RCC 7860 (cell line): Measurements from ENCODE around the gene GNAO1.
"Not testable (repeated sequence)": the region's sequence is repeated elsewhere in the genome, so short reads cannot be mapped to it uniquely, and the experiment has no call there.

ENCODE experiments used
- DNase-seq: peaks from one replicate; pipeline ENCODE4 v3.0.0-alpha.2; 2015; ENCODE audit warnings: low spot score
- FAIRE-seq: peaks from 2 replicates; lab custom pipeline; 2012; peaks lifted over from hg19 to GRCh38; lab: Jason Lieb, UNC

Gene GNAO1

GRCh38 chr16:56357241-56357764 lies 166.0 kb downstream of the GNAO1 start:
- no peak for FAIRE-seq
- no peak for DNase-seq

- FAIRE-seq, result no peak
- DNase-seq, result no peak
Observed at GRCh38 chr16:56357765-56358322, 166.6 kb downstream of the GNAO1 start.

GRCh38 chr16:56360117-56361008 lies 169.1 kb downstream of the GNAO1 start:
- DNase-seq (no peak), FAIRE-seq (no peak)

- no peak for FAIRE-seq
- no peak for DNase-seq
Observed at GRCh38 chr16:56362057-56362655, 170.9 kb downstream of the GNAO1 start.

- no peak for FAIRE-seq
Observed at GRCh38 chr16:56362706-56363105, 171.4 kb downstream of the GNAO1 start.

GRCh38 chr16:56363181-56363716 lies 172.0 kb downstream of the GNAO1 start:
- FAIRE-seq, result no peak
- DNase-seq, result no peak

More at GRCh38 chr16:56362706-56363105, 171.4 kb downstream of the GNAO1 start:
- DNase-seq, result no peak

GRCh38 chr16:56363781-56364565 lies 172.7 kb downstream of the GNAO1 start:
- no peak for FAIRE-seq
- DNase-seq, result no peak

GRCh38 chr16:56364865-56365264 lies 173.6 kb downstream of the GNAO1 start:
- no peak for FAIRE-seq
- no peak for DNase-seq

GRCh38 chr16:56365552-56365951 lies 174.3 kb downstream of the GNAO1 start:
- DNase-seq (no peak), FAIRE-seq (no peak)

GRCh38 chr16:56366945-56367344 lies 175.7 kb downstream of the GNAO1 start:
- FAIRE-seq, result no peak
- no peak for DNase-seq

- no peak for DNase-seq
- FAIRE-seq, result no peak
Observed at GRCh38 chr16:56367764-56368163, 176.5 kb downstream of the GNAO1 start.

- FAIRE-seq (no peak), DNase-seq (no peak)
Observed at GRCh38 chr16:56368545-56368944, 177.3 kb downstream of the GNAO1 start.

GRCh38 chr16:56369202-56369601 lies 177.9 kb downstream of the GNAO1 start:
- FAIRE-seq, result no peak
- DNase-seq, result no peak

GRCh38 chr16:56370185-56370874 lies 179.0 kb downstream of the GNAO1 start:
- DNase-seq, result no peak
- no peak for FAIRE-seq

- FAIRE-seq, result no peak
Observed at GRCh38 chr16:56370875-56371659, 179.8 kb downstream of the GNAO1 start.

GRCh38 chr16:56371660-56371937 lies 180.3 kb downstream of the GNAO1 start:
- no peak for FAIRE-seq
- DNase-seq, result no peak

More at GRCh38 chr16:56370875-56371659, 179.8 kb downstream of the GNAO1 start:
- DNase-seq, result no peak

- no peak for FAIRE-seq
- no peak for DNase-seq
Observed at GRCh38 chr16:56372013-56372634, 180.8 kb downstream of the GNAO1 start.

GRCh38 chr16:56373003-56373402 lies 181.7 kb downstream of the GNAO1 start:
- DNase-seq (no peak), FAIRE-seq (no peak)

GRCh38 chr16:56375792-56376191 lies 184.5 kb downstream of the GNAO1 start:
- DNase-seq, FAIRE-seq: not testable (repeated sequence)
